NB4 (cell line): ENCODE results near the gene GRPR.
"Not testable (repeated sequence)": the region's sequence is repeated elsewhere in the genome, so short reads cannot be mapped to it uniquely, and the experiment has no call there.

Experiments
- DNase-seq: peaks from one replicate; pipeline ENCODE4 v3.0.0; 2010; ENCODE audit warnings: low read depth
- H3K4me3 ChIP-seq: one replicate; pipeline ENCODE4 v1.5.1; 2011; ENCODE audit warnings: mild to moderate bottlenecking, low read depth, low read length, moderate library complexity
- CTCF ChIP-seq: IDR thresholded peaks from one replicate; pipeline ENCODE4 v1.5.1; 2012; ENCODE audit warnings: low read depth, low read length
- MAX ChIP-seq: IDR thresholded peaks from 2 replicates; pipeline ENCODE4 v1.6.1; 2011; ENCODE audit warnings: low read depth, low read length
- MYC ChIP-seq: IDR thresholded peaks from 2 replicates; pipeline ENCODE4 v1.6.1; 2011; ENCODE audit warnings: low read depth, low read length
- POLR2A ChIP-seq: IDR thresholded peaks from 2 replicates; pipeline ENCODE4 v1.6.1; 2011; ENCODE audit warnings: mild to moderate bottlenecking; ENCODE audit not compliant: insufficient read length; ENCODE audit errors: extremely low read depth

The GRPR gene

GRCh38 chrX:16171944-16172343 is 48.6 kb downstream of the GRPR start:
- H3K4me3 ChIP-seq: no peak overlapping the region
- TF ChIP-seq POLR2A: no peak
- TF ChIP-seq CTCF: no peak
- no peak for TF ChIP-seq MYC
- TF ChIP-seq MAX: no peak
- DNase-seq: no peak

- H3K4me3 ChIP-seq: no peak overlapping the region
- TF ChIP-seq MAX (no peak), CTCF (no peak), POLR2A (no peak), MYC (no peak)
- no peak for DNase-seq
These were observed 49.0 kb downstream of the GRPR start for GRCh38 chrX:16172391-16172790.

GRCh38 chrX:16175329-16176061 is 52.1 kb downstream of the GRPR start:
- no peak overlapping the region for H3K4me3 ChIP-seq
- no peak for DNase-seq
- TF ChIP-seq CTCF: no peak
- no peak for TF ChIP-seq MAX
- TF ChIP-seq MYC: no peak
- TF ChIP-seq POLR2A: no peak

GRCh38 chrX:16177260-16177659 is 53.9 kb downstream of the GRPR start:
- DNase-seq: no peak
- TF ChIP-seq POLR2A (no peak), MAX (no peak), CTCF (no peak), MYC (no peak)
- no peak overlapping the region for H3K4me3 ChIP-seq

- not testable (repeated sequence) for DNase-seq, H3K4me3 ChIP-seq
These were observed 60.5 kb downstream of the GRPR start for GRCh38 chrX:16183843-16184242.

- peak; percentile 76 for DNase-seq
- no peak overlapping the region for H3K4me3 ChIP-seq
- TF ChIP-seq MYC (no peak), POLR2A (no peak), CTCF (no peak), MAX (no peak)
These were observed 62.4 kb downstream of the GRPR start for GRCh38 chrX:16185725-16186136.
